Measurements from ENCODE around the gene B4GALT6. TPM values are rescaled to one million over a fixed set of nuclear protein-coding genes. Genes with fewer than 3 reads are reported as not detected.

The B4GALT6 gene
- polyA plus RNA-seq, 1 donor (not counting 4 experiments of a cell fraction or from before 2014, with no cell fraction given): 7.1 TPM

DNA sequence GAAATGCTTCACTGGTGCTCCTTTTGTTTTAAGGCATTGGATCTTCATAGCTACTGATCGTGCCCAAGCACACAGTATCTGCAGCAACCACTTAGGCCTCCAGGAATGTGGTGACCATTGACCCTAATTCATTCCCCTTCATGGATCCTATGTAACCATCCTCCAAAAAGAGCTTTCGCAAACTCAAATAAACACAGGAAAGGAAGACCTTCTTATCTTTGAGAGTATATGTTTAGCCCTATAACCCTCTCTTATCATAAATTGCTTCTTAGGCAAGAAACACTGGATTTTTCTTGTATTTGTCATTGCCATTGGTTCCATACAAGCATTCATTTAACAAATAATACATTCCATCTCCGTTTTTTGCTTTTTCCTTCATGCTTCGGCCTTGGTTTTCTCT lies 96.9 kb downstream of the B4GALT6 start:
- Histone ChIP-seq H3K27ac (ENCODE audit: control insufficient read depth, insufficient read depth, low read length) (no peak overlapping the region), H3K27me3 (ENCODE audit: control insufficient read depth, extremely low read depth, insufficient read depth, low read length) (no peaks in the 10 kb centered on the region), H3K9ac (ENCODE audit: control insufficient read depth, extremely low read depth, insufficient read depth, low read length) (no peak overlapping the region), H2AFZ (ENCODE audit: control insufficient read depth, low read length) (no peak overlapping the region), H3K4me3 (ENCODE audit: control insufficient read depth in 2 of 3, extremely low read depth in 1 of 3, insufficient read depth in 2 of 3, low read depth in 1 of 3, low read length in 3 of 3) (no peak overlapping the region), H3K79me2 (ENCODE audit: control insufficient read depth, insufficient read depth, low read length) (no peaks in the 10 kb centered on the region), H3K36me3 (ENCODE audit: control insufficient read depth in 2 of 2, extremely low read depth in 1 of 2, insufficient read depth in 2 of 2, low read length in 2 of 2) (no peaks in the 10 kb centered on the region), H3K4me1 (ENCODE audit: control insufficient read depth, extremely low read depth, insufficient read depth, low read length) (peaks cover 8% of the 10 kb centered on the region), H3K9me1 (ENCODE audit: control insufficient read depth, extremely low read depth, insufficient read depth, low read length) (no peaks in the 10 kb centered on the region), H4K20me1 (ENCODE audit: control insufficient read depth, extremely low read depth, insufficient read depth, low read length) (no peaks in the 10 kb centered on the region), H3K9me3 (ENCODE audit: control insufficient read depth, low read depth, low read length) (no peaks in the 10 kb centered on the region), H3K4me2 (ENCODE audit: control insufficient read depth, extremely low read depth, insufficient read depth, low read depth, low read length) (no peak overlapping the region)
- TF ChIP-seq EZH2 (IDR thresholded peaks at IDR 0.05; ENCODE audit: low read length) (no peak), CTCF (optimal IDR thresholded peaks at IDR 0.05 in 1 of 3, IDR thresholded peaks at IDR 0.05 in 1 of 3, conservative IDR thresholded peaks at IDR 0.05 in 1 of 3; ENCODE audit: extremely low read depth in 1 of 3, insufficient read depth in 2 of 3, low read length in 3 of 3) (no peak)
- no peak for DNase-seq (ENCODE audit: low read depth, low spot score)
- dilution Hi-C loops (cut with MboI; ENCODE audit: extremely low pct_ligation_motif_present, low sequenced_read_pairs): no loop called here
- FAIRE-seq: no peak

- Histone ChIP-seq H3K4me3 (ENCODE audit: control insufficient read depth in 2 of 3, extremely low read depth in 1 of 3, insufficient read depth in 2 of 3, low read depth in 1 of 3, low read length in 3 of 3) (no peak overlapping the region), H3K9me3 (ENCODE audit: control insufficient read depth, low read depth, low read length) (no peaks in the 10 kb centered on the region), H3K36me3 (ENCODE audit: control insufficient read depth in 2 of 2, extremely low read depth in 1 of 2, insufficient read depth in 2 of 2, low read length in 2 of 2) (no peaks in the 10 kb centered on the region), H3K27ac (ENCODE audit: control insufficient read depth, insufficient read depth, low read length) (no peak overlapping the region), H3K9ac (ENCODE audit: control insufficient read depth, extremely low read depth, insufficient read depth, low read length) (no peak overlapping the region), H2AFZ (ENCODE audit: control insufficient read depth, low read length) (no peak overlapping the region), H3K4me1 (ENCODE audit: control insufficient read depth, extremely low read depth, insufficient read depth, low read length) (peaks cover 12% of the 10 kb centered on the region), H3K27me3 (ENCODE audit: control insufficient read depth, extremely low read depth, insufficient read depth, low read length) (no peaks in the 10 kb centered on the region), H4K20me1 (ENCODE audit: control insufficient read depth, extremely low read depth, insufficient read depth, low read length) (no peaks in the 10 kb centered on the region), H3K9me1 (ENCODE audit: control insufficient read depth, extremely low read depth, insufficient read depth, low read length) (no peaks in the 10 kb centered on the region), H3K4me2 (ENCODE audit: control insufficient read depth, extremely low read depth, insufficient read depth, low read depth, low read length) (no peak overlapping the region), H3K79me2 (ENCODE audit: control insufficient read depth, insufficient read depth, low read length) (no peaks in the 10 kb centered on the region)
- TF ChIP-seq EZH2 (IDR thresholded peaks at IDR 0.05; ENCODE audit: low read length): no peak
- no peak for TF ChIP-seq CTCF (optimal IDR thresholded peaks at IDR 0.05 in 1 of 3, IDR thresholded peaks at IDR 0.05 in 1 of 3, conservative IDR thresholded peaks at IDR 0.05 in 1 of 3; ENCODE audit: extremely low read depth in 1 of 3, insufficient read depth in 2 of 3, low read length in 3 of 3)
- DNase-seq (ENCODE audit: low read depth, low spot score) (no peak), FAIRE-seq (no peak)
- dilution Hi-C loops (cut with MboI; ENCODE audit: extremely low pct_ligation_motif_present, low sequenced_read_pairs): no loop called here
Measured at GRCh38 chr18:31586616-31587015, 97.8 kb downstream of the B4GALT6 start.

Data from keratinocyte (primary cell).